SK-N-SH treated with all-trans-retinoic acid at 6 μM for 48 hours (cell line): ENCODE measurements around the gene NRXN2.

Experiments
- ATAC-seq: fragments of 200-7000 bp; cut with Tn5 transposase; 3 replicates; pipeline ENCODE4 v1.9.1; 2020; ENCODE audit warnings: mild to moderate bottlenecking, moderate library complexity
- ARNTL ChIP-seq: fragments of 450-650 bp; formaldehyde crosslinking; IDR thresholded peaks from 2 replicates; pipeline ENCODE4 v1.5.0; 2020; ENCODE audit warnings: low read depth, mild to moderate bottlenecking, moderate library complexity, borderline replicate concordance
- BACH2 ChIP-seq: fragments of 250-450 bp; sonication (Bioruptor Pico); IDR thresholded peaks from 2 replicates; pipeline ENCODE4 v1.9.0; 2021; ENCODE audit warnings: mild to moderate bottlenecking, borderline replicate concordance
- ESRRG ChIP-seq: fragments of 250-450 bp; sonication (Bioruptor Pico); IDR thresholded peaks from 2 replicates; pipeline ENCODE4 v1.6.1; 2021; ENCODE audit warnings: mild to moderate bottlenecking
- GLIS3 ChIP-seq: fragments of 250-450 bp; sonication (Bioruptor Pico); IDR thresholded peaks from 2 replicates; pipeline ENCODE4 v1.5.0; 2020; ENCODE audit warnings: mild to moderate bottlenecking, moderate library complexity
- ISL1 ChIP-seq: fragments of 250-450 bp; sonication (Bioruptor Pico); IDR thresholded peaks from 2 replicates; pipeline ENCODE4 v2.1.2; 2022; ENCODE audit warnings: mild to moderate bottlenecking, moderate library complexity
- OSR1 ChIP-seq: fragments of 250-450 bp; sonication (Bioruptor Pico); IDR thresholded peaks from 2 replicates; pipeline ENCODE4 v1.8.0; 2022; ENCODE audit warnings: moderate library complexity, mild to moderate bottlenecking, inconsistent platforms
- PPARA ChIP-seq: fragments of 250-450 bp; sonication (Bioruptor Pico); IDR thresholded peaks from 2 replicates; pipeline ENCODE4 v1.5.0; 2020; ENCODE audit warnings: mild to moderate bottlenecking, borderline replicate concordance
- RARB ChIP-seq: fragments of 250-450 bp; sonication (Bioruptor Pico); IDR thresholded peaks from 2 replicates; pipeline ENCODE4 v1.8.0; 2021; ENCODE audit warnings: mild to moderate bottlenecking, moderate library complexity
- SNAI2 ChIP-seq: fragments of 250-450 bp; sonication (Bioruptor Pico); IDR thresholded peaks from 2 replicates; pipeline ENCODE4 v1.5.0; 2020; ENCODE audit warnings: mild to moderate bottlenecking, moderate library complexity
- TCF4 ChIP-seq: fragments of 250-450 bp; sonication (Bioruptor Pico); IDR thresholded peaks from 2 replicates; pipeline ENCODE4 v1.8.0; 2021; ENCODE audit warnings: mild to moderate bottlenecking, moderate library complexity, borderline replicate concordance
- TOX ChIP-seq: fragments of 250-450 bp; sonication (Bioruptor Pico); IDR thresholded peaks from 2 replicates; pipeline ENCODE4 v1.8.0; 2021; ENCODE audit warnings: mild to moderate bottlenecking, moderate library complexity, borderline replicate concordance
- ZC3H10 ChIP-seq: fragments of 250-450 bp; sonication (Bioruptor Pico); IDR thresholded peaks from 2 replicates; pipeline ENCODE4 v1.5.1; 2021; ENCODE audit warnings: mild to moderate bottlenecking, moderate library complexity
- ZFP3 ChIP-seq: fragments of 250-450 bp; sonication (Bioruptor Pico); IDR thresholded peaks from 2 replicates; pipeline ENCODE4 v1.5.0; 2020; ENCODE audit warnings: mild to moderate bottlenecking, moderate library complexity
- ZFP30 ChIP-seq: fragments of 450-650 bp; formaldehyde crosslinking; IDR thresholded peaks from 2 replicates; pipeline ENCODE4 v1.5.0; 2022; ENCODE audit warnings: mild to moderate bottlenecking, moderate library complexity
- ZNF565 ChIP-seq: fragments of 450-650 bp; formaldehyde crosslinking; conservative IDR thresholded peaks from 2 replicates; pipeline ENCODE4 v1.5.0; 2020; ENCODE audit warnings: low read depth, mild to moderate bottlenecking, moderate library complexity
- ZNF70 ChIP-seq: fragments of 450-650 bp; formaldehyde crosslinking; IDR thresholded peaks from 2 replicates; pipeline ENCODE4 v1.5.0; 2020; ENCODE audit warnings: mild to moderate bottlenecking, moderate library complexity
- ZNF8 ChIP-seq: fragments of 450-650 bp; formaldehyde crosslinking; IDR thresholded peaks from 2 replicates; pipeline ENCODE4 v1.5.0; 2020; ENCODE audit warnings: mild to moderate bottlenecking, moderate library complexity
- TF ChIP-seq, protein P1 (sequence below): fragments of 250-450 bp; sonication (Bioruptor Pico); IDR thresholded peaks from 2 replicates; pipeline ENCODE4 v1.5.0; 2020; ENCODE audit warnings: mild to moderate bottlenecking, moderate library complexity
- TF ChIP-seq, protein P2 (sequence below): fragments of 250-450 bp; sonication (Bioruptor Pico); IDR thresholded peaks from 2 replicates; pipeline ENCODE4 v1.8.0; 2020; ENCODE audit warnings: mild to moderate bottlenecking, moderate library complexity, borderline replicate concordance
- TF ChIP-seq, protein P3 (sequence below): fragments of 250-450 bp; sonication (Bioruptor Pico); IDR thresholded peaks from 2 replicates; pipeline ENCODE4 v1.5.1; 2021; ENCODE audit warnings: mild to moderate bottlenecking, moderate library complexity
- TF ChIP-seq, protein P4 (sequence below): fragments of 250-450 bp; sonication (Bioruptor Pico); IDR thresholded peaks from 2 replicates; pipeline ENCODE4 v1.8.0; 2021; ENCODE audit warnings: low read depth, mild to moderate bottlenecking, moderate library complexity, borderline replicate concordance
- TF ChIP-seq, protein P5 (sequence below): fragments of 250-450 bp; sonication (Bioruptor Pico); IDR thresholded peaks from 2 replicates; pipeline ENCODE4 v1.5.1; 2020; ENCODE audit warnings: low read depth, mild to moderate bottlenecking, moderate library complexity

The NRXN2 gene

DNA sequence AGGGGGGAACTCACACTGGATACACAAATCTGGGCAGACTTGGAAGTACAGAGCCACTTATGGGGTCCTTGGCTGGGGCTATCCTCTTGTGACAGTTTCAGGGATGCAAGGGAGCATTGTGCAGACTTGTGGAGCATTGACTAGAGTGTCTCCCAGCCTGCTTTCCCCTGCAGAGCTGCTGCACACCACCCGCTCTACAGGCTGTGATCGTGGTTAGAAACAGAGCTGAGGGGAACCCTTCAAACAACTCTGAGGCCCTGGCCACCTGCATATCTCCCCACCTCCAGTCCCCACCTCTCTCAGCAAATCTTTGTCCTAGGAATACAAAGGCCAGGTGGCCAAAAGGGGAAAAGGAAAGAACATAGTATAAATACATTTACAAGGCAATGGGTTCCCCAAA is 64.7 kb downstream of the NRXN2 start:
- TF ChIP-seq TCF4 = no peak
- TF ChIP-seq, protein P1, sequence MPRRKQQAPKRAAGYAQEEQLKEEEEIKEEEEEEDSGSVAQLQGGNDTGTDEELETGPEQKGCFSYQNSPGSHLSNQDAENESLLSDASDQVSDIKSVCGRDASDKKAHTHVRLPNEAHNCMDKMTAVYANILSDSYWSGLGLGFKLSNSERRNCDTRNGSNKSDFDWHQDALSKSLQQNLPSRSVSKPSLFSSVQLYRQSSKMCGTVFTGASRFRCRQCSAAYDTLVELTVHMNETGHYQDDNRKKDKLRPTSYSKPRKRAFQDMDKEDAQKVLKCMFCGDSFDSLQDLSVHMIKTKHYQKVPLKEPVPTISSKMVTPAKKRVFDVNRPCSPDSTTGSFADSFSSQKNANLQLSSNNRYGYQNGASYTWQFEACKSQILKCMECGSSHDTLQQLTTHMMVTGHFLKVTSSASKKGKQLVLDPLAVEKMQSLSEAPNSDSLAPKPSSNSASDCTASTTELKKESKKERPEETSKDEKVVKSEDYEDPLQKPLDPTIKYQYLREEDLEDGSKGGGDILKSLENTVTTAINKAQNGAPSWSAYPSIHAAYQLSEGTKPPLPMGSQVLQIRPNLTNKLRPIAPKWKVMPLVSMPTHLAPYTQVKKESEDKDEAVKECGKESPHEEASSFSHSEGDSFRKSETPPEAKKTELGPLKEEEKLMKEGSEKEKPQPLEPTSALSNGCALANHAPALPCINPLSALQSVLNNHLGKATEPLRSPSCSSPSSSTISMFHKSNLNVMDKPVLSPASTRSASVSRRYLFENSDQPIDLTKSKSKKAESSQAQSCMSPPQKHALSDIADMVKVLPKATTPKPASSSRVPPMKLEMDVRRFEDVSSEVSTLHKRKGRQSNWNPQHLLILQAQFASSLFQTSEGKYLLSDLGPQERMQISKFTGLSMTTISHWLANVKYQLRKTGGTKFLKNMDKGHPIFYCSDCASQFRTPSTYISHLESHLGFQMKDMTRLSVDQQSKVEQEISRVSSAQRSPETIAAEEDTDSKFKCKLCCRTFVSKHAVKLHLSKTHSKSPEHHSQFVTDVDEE (CRISPR knock-in tag) = no peak
- no peak for TF ChIP-seq ISL1 (CRISPR knock-in tag)
- TF ChIP-seq SNAI2 = no peak
- no peak for TF ChIP-seq ZNF8 (CRISPR knock-in tag)
- no peak for TF ChIP-seq ARNTL
- no peak for TF ChIP-seq ZFP3 (CRISPR knock-in tag)
- TF ChIP-seq ZNF70 = no peak
- TF ChIP-seq, protein P2, sequence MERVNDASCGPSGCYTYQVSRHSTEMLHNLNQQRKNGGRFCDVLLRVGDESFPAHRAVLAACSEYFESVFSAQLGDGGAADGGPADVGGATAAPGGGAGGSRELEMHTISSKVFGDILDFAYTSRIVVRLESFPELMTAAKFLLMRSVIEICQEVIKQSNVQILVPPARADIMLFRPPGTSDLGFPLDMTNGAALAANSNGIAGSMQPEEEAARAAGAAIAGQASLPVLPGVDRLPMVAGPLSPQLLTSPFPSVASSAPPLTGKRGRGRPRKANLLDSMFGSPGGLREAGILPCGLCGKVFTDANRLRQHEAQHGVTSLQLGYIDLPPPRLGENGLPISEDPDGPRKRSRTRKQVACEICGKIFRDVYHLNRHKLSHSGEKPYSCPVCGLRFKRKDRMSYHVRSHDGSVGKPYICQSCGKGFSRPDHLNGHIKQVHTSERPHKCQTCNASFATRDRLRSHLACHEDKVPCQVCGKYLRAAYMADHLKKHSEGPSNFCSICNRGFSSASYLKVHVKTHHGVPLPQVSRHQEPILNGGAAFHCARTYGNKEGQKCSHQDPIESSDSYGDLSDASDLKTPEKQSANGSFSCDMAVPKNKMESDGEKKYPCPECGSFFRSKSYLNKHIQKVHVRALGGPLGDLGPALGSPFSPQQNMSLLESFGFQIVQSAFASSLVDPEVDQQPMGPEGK = no peak
- TF ChIP-seq, protein P3, sequence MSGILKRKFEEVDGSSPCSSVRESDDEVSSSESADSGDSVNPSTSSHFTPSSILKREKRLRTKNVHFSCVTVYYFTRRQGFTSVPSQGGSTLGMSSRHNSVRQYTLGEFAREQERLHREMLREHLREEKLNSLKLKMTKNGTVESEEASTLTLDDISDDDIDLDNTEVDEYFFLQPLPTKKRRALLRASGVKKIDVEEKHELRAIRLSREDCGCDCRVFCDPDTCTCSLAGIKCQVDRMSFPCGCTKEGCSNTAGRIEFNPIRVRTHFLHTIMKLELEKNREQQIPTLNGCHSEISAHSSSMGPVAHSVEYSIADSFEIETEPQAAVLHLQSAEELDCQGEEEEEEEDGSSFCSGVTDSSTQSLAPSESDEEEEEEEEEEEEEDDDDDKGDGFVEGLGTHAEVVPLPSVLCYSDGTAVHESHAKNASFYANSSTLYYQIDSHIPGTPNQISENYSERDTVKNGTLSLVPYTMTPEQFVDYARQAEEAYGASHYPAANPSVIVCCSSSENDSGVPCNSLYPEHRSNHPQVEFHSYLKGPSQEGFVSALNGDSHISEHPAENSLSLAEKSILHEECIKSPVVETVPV (CRISPR knock-in tag) = no peak
- no peak for TF ChIP-seq RARB (CRISPR knock-in tag)
- no peak for TF ChIP-seq TOX (CRISPR knock-in tag)
- no peak for TF ChIP-seq ZFP30 (CRISPR knock-in tag)
- TF ChIP-seq BACH2 = no peak
- TF ChIP-seq OSR1 (CRISPR knock-in tag) = no peak
- no peak for ATAC-seq

DNA sequence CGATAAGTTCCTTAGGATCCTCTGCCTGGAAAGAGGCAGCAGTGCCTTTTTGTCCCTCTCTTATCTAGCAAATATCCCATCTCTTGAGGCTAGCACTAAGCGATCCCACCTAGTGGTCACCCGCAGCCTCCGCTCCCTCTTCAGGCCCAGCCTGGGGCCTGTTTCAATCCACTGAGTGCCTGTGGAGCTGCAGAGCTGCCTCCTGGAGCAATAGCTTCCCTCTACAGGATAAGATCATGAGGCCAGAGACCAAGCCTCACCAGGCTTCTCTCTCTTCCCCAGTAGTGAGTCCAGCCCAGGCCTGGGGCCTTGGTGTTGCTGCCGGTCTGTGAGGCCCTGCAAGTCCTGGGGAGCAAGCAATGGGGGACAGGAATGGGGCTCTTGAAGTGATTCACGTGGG is 66.1 kb downstream of the NRXN2 start:
- TF ChIP-seq RARB (CRISPR knock-in tag) (no peak), ESRRG (no peak), ZNF70 (no peak), ZNF565 (CRISPR knock-in tag) (no peak), GLIS3 (CRISPR knock-in tag) (no peak)
- TF ChIP-seq, protein P3 (CRISPR knock-in tag) = no peak
- no peak for ATAC-seq

DNA sequence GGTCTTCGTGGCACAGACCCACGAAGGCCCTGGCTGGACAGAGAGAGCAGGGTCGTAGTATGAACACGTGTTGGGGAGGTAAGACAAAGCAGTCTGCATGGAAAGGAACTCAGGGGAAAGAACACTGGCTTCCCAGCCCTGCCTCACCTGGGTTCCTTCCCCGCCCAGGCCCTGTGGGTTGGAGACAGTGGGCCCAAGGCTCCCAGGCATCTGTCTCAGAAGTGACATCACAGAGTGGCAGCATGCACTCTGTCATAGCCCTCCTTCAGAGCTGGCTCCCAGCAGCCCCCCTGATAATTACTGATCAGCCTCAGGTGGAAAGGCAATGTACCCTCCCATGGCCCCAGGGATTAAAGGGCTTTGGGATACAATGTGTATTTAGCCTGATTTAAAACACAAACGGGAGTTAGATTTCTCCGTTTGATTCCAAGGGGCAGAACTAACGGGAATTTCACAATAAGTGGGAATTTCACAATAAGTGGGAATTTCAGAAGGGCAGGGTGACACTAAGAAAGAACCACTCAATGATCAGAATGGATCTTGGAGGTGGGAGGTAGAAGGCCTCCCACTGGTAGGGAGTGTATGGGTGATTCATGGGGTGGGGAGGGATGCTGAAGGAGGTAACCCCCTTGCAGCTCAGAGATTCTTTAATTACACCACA is 66.9 kb downstream of the NRXN2 start:
- ATAC-seq = no peak
- TF ChIP-seq PPARA (CRISPR knock-in tag) (no peak), ZC3H10 (CRISPR knock-in tag) (no peak), ZNF8 (CRISPR knock-in tag) (no peak), BACH2 (no peak), ESRRG (no peak), TCF4 (no peak), ARNTL (no peak), ZFP30 (CRISPR knock-in tag) (no peak)
- TF ChIP-seq, protein P2 = no peak
- TF ChIP-seq, protein P4, sequence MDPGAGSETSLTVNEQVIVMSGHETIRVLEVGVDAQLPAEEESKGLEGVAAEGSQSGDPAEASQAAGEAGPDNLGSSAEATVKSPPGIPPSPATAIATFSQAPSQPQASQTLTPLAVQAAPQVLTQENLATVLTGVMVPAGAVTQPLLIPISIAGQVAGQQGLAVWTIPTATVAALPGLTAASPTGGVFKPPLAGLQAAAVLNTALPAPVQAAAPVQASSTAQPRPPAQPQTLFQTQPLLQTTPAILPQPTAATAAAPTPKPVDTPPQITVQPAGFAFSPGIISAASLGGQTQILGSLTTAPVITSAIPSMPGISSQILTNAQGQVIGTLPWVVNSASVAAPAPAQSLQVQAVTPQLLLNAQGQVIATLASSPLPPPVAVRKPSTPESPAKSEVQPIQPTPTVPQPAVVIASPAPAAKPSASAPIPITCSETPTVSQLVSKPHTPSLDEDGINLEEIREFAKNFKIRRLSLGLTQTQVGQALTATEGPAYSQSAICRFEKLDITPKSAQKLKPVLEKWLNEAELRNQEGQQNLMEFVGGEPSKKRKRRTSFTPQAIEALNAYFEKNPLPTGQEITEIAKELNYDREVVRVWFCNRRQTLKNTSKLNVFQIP (CRISPR knock-in tag) = no peak
- TF ChIP-seq, protein P5, sequence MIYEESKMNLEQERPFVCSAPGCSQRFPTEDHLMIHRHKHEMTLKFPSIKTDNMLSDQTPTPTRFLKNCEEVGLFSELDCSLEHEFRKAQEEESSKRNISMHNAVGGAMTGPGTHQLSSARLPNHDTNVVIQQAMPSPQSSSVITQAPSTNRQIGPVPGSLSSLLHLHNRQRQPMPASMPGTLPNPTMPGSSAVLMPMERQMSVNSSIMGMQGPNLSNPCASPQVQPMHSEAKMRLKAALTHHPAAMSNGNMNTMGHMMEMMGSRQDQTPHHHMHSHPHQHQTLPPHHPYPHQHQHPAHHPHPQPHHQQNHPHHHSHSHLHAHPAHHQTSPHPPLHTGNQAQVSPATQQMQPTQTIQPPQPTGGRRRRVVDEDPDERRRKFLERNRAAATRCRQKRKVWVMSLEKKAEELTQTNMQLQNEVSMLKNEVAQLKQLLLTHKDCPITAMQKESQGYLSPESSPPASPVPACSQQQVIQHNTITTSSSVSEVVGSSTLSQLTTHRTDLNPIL = no peak
- TF ChIP-seq, protein P1 (CRISPR knock-in tag) = no peak
